Caco-2 (cell line): ENCODE data around the gene DIO3. TPM values are rescaled to one million over a fixed set of nuclear protein-coding genes. Genes with fewer than 3 reads are reported as not detected.

ENCODE experiments used
- BruUV-seq: library from RNA; stranded (reverse); fragments of 400-500 nt; replicated peaks from 2 replicates; lab custom pipeline; 2021; lab: Mats Ljungman, UMichigan
- CTCF ChIA-PET: fragments of 300-600 bp; sonication (Branson Sonifier 250); formaldehyde crosslinking; loops from one replicate; lab custom pipeline; 2022; ENCODE audit warnings: antibody characterized with exemption; lab: Charles Lee
- POLR2A ChIA-PET: fragments of 300-600 bp; sonication (Branson Sonifier 250); formaldehyde crosslinking; loops from one replicate; lab custom pipeline; 2022; ENCODE audit warnings: antibody characterized with exemption; lab: Charles Lee
- DNase-seq, 2 experiments: peaks; one replicate each; pipeline versions ENCODE4 v3.0.0 to v3.0.0-alpha.2; 2020 to 2022
- H3K27me3 ChIP-seq: replicated peaks from 2 replicates; pipeline ENCODE4 v1.6.0; 2011; ENCODE audit warnings: low read length; ENCODE audit not compliant: control insufficient read depth, insufficient read depth
- H3K36me3 ChIP-seq: 2 replicates; pipeline ENCODE4 v1.5.1; 2011; ENCODE audit warnings: low read length; ENCODE audit not compliant: control insufficient read depth, insufficient read depth
- H3K4me1 ChIP-seq: fragments of 250-450 bp; sonication (Bioruptor Pico); 2 replicates; pipeline ENCODE4 v1.5.1; 2020; ENCODE audit warnings: mild to moderate bottlenecking
- H3K4me3 ChIP-seq: 2 replicates; pipeline ENCODE4 v1.5.1; 2011; ENCODE audit warnings: low read depth, mild to moderate bottlenecking, control low read depth, low read length
- H3K9me3 ChIP-seq: fragments of 250-450 bp; sonication (Bioruptor Pico); 2 replicates; pipeline ENCODE4 v1.5.1; 2020; ENCODE audit warnings: mild to moderate bottlenecking, moderate library complexity
- H3K27ac Mint-ChIP-seq: one replicate; pipeline ENCODE4 v1.8.0; 2022; ENCODE audit warnings: mixed read lengths; ENCODE audit not compliant: unreplicated experiment
- H3K27me3 Mint-ChIP-seq: one replicate; pipeline ENCODE4 v1.8.0; 2022; ENCODE audit warnings: mixed read lengths; ENCODE audit not compliant: insufficient read depth, unreplicated experiment
- H3K36me3 Mint-ChIP-seq: one replicate; pipeline ENCODE4 v1.8.0; 2022; ENCODE audit warnings: mild to moderate bottlenecking, mixed read lengths; ENCODE audit not compliant: insufficient read depth, unreplicated experiment
- H3K4me1 Mint-ChIP-seq: one replicate; pipeline ENCODE4 v1.8.0; 2022; ENCODE audit warnings: low read depth, mixed read lengths; ENCODE audit not compliant: unreplicated experiment
- H3K4me3 Mint-ChIP-seq: one replicate; pipeline ENCODE4 v1.8.0; 2022; ENCODE audit warnings: mild to moderate bottlenecking, moderate library complexity, mixed read lengths; ENCODE audit not compliant: unreplicated experiment
- H3K9me3 Mint-ChIP-seq: one replicate; pipeline ENCODE4 v1.8.0; 2022; ENCODE audit warnings: mixed read lengths; ENCODE audit not compliant: unreplicated experiment
- intact Hi-C: fragments of 100-400 bp; cut with micrococcal nuclease; formaldehyde crosslinking; loops from one replicate; pipeline ENCODE4 v1.10.0; 2022; ENCODE audit not compliant: unreplicated experiment
- total RNA-seq: library from RNA; stranded (reverse); gene quantifications from 2 replicates; pipeline ENCODE4 v1.2.3, GENCODE V29; 2022
- TF ChIP-seq, protein P1 (sequence below), 2 experiments: fragments of 200-600 bp in 1 of 2; IDR thresholded peaks; 1 replicate in 1 of 2; 2 replicates in 1 of 2; pipeline versions ENCODE4 v1.5.1 to v1.8.0; 2011 to 2022; ENCODE audit warnings: antibody characterized with exemption in 1 of 2, control low read depth in 1 of 2, inconsistent platforms in 1 of 2, low read depth in 1 of 2, low read length in 1 of 2, mild to moderate bottlenecking in 1 of 2, moderate library complexity in 1 of 2; ENCODE audit not compliant: insufficient read depth in 1 of 2, severe bottlenecking in 1 of 2, unreplicated experiment in 1 of 2

DIO3 gene
- total RNA-seq, 1 experiment from 2014 or later: 0.41 TPM

DNA sequence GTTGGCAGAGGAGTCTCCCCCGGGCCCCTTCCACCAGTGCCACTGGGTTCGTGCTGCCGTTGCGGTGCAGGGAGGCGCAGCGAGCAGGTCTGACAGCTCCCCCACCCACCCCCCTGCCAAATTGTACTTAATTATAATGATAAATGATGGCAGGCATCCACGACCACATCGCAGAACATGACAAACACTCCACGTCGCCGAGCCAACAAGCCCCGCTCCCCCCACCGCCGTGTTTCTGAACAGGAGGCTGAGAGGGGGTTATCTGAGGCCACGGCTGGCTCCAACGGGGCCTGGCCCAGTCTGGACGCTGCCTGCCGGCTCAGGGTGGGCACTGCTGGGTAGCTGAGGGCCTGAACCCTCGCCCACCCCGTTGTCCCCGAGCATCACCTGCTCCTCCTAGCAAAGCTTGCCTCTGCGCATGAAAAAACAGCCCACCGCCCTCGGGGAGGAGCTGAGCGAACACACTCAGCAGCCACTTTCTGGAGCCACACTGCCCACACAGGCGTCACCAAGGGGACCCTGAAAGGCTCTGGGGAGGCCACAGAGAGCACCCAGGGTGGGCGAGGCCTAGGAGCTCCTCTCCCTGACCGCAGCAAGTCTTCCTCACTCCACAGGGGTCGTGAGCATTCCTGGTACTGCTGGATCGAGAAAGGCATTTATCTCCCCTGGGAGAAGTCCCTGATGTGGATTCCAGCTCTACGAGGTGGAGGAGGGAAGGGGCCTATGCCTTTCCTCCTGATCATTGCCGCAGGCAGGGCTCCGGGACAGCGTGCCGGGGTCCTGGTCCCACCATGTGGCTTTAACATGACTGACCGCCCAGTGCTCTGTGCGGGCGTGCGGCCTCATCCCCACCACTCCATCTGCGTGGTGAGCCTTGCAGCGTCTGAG, 35.4 kb upstream of the DIO3 start:
- no peaks in the 10 kb centered on the region for H3K27me3 Mint-ChIP-seq
- CTCF ChIA-PET: no interaction called here
- intact Hi-C loops: no loop called here

DNA sequence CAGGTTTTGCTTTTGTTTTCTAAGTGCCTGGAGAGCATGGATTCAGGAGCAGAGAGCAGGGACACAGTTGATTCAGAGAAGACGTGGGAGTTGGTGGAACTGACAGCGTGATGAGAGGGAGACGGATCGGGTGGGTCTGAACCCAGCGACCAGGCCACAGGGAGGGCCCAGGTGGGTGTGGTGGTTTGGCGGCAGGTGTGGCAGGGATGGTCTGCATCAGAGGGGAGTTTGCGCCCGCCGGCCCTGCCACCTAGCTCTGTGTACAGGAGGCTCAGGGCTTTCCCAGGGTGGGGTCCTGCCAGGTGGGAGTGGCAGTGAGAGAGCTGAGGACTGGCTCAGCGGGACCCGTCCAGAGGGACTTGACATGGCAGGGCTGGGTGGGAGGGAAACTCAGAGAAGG, 33.3 kb upstream of the DIO3 start:
- Mint-ChIP-seq H3K27ac (no peak overlapping the region), H3K27me3 (no peaks in the 10 kb centered on the region), H3K4me3 (no peak overlapping the region), H3K9me3 (no peaks in the 10 kb centered on the region), H3K4me1 (no peaks in the 10 kb centered on the region), H3K36me3 (no peaks in the 10 kb centered on the region)
- Histone ChIP-seq H3K36me3 (no peaks in the 10 kb centered on the region), H3K27me3 (no peaks in the 10 kb centered on the region), H3K4me1 (no peaks in the 10 kb centered on the region), H3K4me3 (no peak overlapping the region), H3K9me3 (no peaks in the 10 kb centered on the region)
- CTCF ChIA-PET: no interaction called here
- BruUV-seq: no TSS peak
- POLR2A ChIA-PET: no interaction called here
- TF ChIP-seq, protein P1, sequence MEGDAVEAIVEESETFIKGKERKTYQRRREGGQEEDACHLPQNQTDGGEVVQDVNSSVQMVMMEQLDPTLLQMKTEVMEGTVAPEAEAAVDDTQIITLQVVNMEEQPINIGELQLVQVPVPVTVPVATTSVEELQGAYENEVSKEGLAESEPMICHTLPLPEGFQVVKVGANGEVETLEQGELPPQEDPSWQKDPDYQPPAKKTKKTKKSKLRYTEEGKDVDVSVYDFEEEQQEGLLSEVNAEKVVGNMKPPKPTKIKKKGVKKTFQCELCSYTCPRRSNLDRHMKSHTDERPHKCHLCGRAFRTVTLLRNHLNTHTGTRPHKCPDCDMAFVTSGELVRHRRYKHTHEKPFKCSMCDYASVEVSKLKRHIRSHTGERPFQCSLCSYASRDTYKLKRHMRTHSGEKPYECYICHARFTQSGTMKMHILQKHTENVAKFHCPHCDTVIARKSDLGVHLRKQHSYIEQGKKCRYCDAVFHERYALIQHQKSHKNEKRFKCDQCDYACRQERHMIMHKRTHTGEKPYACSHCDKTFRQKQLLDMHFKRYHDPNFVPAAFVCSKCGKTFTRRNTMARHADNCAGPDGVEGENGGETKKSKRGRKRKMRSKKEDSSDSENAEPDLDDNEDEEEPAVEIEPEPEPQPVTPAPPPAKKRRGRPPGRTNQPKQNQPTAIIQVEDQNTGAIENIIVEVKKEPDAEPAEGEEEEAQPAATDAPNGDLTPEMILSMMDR (IDR thresholded peaks at IDR 0.05; ENCODE audit: insufficient read depth in 1 of 2, low read depth in 1 of 2, low read length in 1 of 2, severe bottlenecking in 1 of 2, unreplicated experiment in 1 of 2): no peak
- intact Hi-C loops: no loop called here
- DNase-seq: no peak

More for the DNA sequence above, 35.4 kb upstream of the DIO3 start:
- H3K27ac Mint-ChIP-seq: no peak overlapping the region
- no TSS peak for BruUV-seq
- Histone ChIP-seq H3K4me3 (no peak overlapping the region), H3K9me3 (no peaks in the 10 kb centered on the region), H3K4me1 (no peaks in the 10 kb centered on the region), H3K36me3 (no peaks in the 10 kb centered on the region), H3K27me3 (no peaks in the 10 kb centered on the region)
- H3K4me3 Mint-ChIP-seq: no peak overlapping the region
- H3K36me3 Mint-ChIP-seq: no peaks in the 10 kb centered on the region
- no peak for DNase-seq
- H3K4me1 Mint-ChIP-seq: no peaks in the 10 kb centered on the region
- no peaks in the 10 kb centered on the region for H3K9me3 Mint-ChIP-seq
- POLR2A ChIA-PET: no interaction called here
- TF ChIP-seq, protein P1 (IDR thresholded peaks at IDR 0.05; ENCODE audit: insufficient read depth in 1 of 2, low read depth in 1 of 2, low read length in 1 of 2, severe bottlenecking in 1 of 2, unreplicated experiment in 1 of 2): no peak

DNA sequence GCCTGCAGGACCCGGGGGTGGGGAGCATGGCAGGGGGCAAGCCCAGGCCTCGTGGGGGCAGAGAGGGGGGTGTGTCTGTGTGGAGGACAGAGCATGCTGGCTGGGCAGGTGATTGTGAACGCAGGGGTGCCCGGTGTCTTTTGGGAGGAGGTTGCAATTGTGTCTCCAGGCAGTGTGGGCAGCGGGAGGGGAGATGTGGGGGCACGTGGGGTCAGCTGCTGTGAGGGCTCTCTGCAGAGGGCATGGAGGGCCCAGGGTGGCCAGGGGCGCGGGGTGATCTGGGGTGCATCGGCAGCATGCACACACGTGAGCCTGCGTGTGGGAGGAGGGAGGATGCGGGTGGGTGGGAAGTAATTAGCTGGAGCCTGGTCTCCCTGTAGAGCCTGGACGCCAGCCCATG, 32.2 kb upstream of the DIO3 start:
- intact Hi-C loops: no loop called here
- Mint-ChIP-seq H3K27me3 (no peaks in the 10 kb centered on the region), H3K36me3 (no peaks in the 10 kb centered on the region), H3K4me3 (no peak overlapping the region), H3K4me1 (no peaks in the 10 kb centered on the region), H3K27ac (no peak overlapping the region), H3K9me3 (no peaks in the 10 kb centered on the region)
- Histone ChIP-seq H3K36me3 (no peaks in the 10 kb centered on the region), H3K4me1 (no peaks in the 10 kb centered on the region), H3K4me3 (no peak overlapping the region), H3K27me3 (no peaks in the 10 kb centered on the region), H3K9me3 (no peaks in the 10 kb centered on the region)
- ChIA-PET POLR2A (no interaction called here), CTCF (no interaction called here)
- no peak for DNase-seq
- TF ChIP-seq, protein P1 (IDR thresholded peaks at IDR 0.05; ENCODE audit: insufficient read depth in 1 of 2, low read depth in 1 of 2, low read length in 1 of 2, severe bottlenecking in 1 of 2, unreplicated experiment in 1 of 2): no peak
- BruUV-seq: no TSS peak
